H9 (cell line): ENCODE results near the gene CHRNA3. TPM values are rescaled to one million over a fixed set of nuclear protein-coding genes. Genes with fewer than 3 reads are reported as not detected.

Experiments
- DNase-seq: peaks from one replicate; pipeline ENCODE4 v3.0.0-alpha.2; 2017
- H2AFZ ChIP-seq: one replicate; pipeline ENCODE4 v1.6.1; 2013; ENCODE audit warnings: mild to moderate bottlenecking, low read length, control low read depth, moderate library complexity
- H2AK5ac ChIP-seq: 2 replicates; pipeline ENCODE4 v1.6.1; 2013; ENCODE audit warnings: low read length, control low read depth, mixed read lengths; ENCODE audit not compliant: insufficient read length
- H2BK120ac ChIP-seq: one replicate; pipeline ENCODE4 v1.6.1; 2013; ENCODE audit warnings: low read depth, mild to moderate bottlenecking, low read length, control low read depth, inconsistent platforms; ENCODE audit not compliant: poor library complexity, severe bottlenecking
- H2BK12ac ChIP-seq: 2 replicates; pipeline ENCODE4 v1.6.1; 2013; ENCODE audit warnings: low read length, control low read depth, mixed read lengths, low read depth; ENCODE audit not compliant: insufficient read length
- H2BK15ac ChIP-seq: 2 replicates; pipeline ENCODE4 v1.6.1; 2013; ENCODE audit warnings: low read depth, low read length, control low read depth
- H2BK20ac ChIP-seq: one replicate; pipeline ENCODE4 v1.6.1; 2013; ENCODE audit warnings: low read depth, mild to moderate bottlenecking, low read length, control low read depth, inconsistent platforms; ENCODE audit not compliant: poor library complexity, severe bottlenecking
- H2BK5ac ChIP-seq: 2 replicates; pipeline ENCODE4 v1.6.1; 2013; ENCODE audit warnings: low read length, control low read depth, mixed read lengths; ENCODE audit not compliant: insufficient read length
- H3K14ac ChIP-seq: 2 replicates; pipeline ENCODE4 v1.6.1; 2013; ENCODE audit warnings: low read length, control low read depth; ENCODE audit not compliant: insufficient read depth
- H3K18ac ChIP-seq: 2 replicates; pipeline ENCODE4 v1.6.1; 2013; ENCODE audit warnings: low read depth, mild to moderate bottlenecking, mixed read lengths, low read length, control low read depth; ENCODE audit not compliant: insufficient read length
- H3K23ac ChIP-seq: 2 replicates; pipeline ENCODE4 v1.6.1; 2013; ENCODE audit warnings: low read length, control low read depth, mixed read lengths, low read depth; ENCODE audit not compliant: insufficient read length
- H3K23me2 ChIP-seq: 2 replicates; pipeline ENCODE4 v1.6.1; 2013; ENCODE audit warnings: low read depth, mild to moderate bottlenecking, mixed read lengths, low read length, control low read depth; ENCODE audit not compliant: insufficient read length, poor library complexity, severe bottlenecking
- H3K27ac ChIP-seq: 2 replicates; pipeline ENCODE4 v1.5.1; 2013; ENCODE audit warnings: low read length, control low read depth, mixed read lengths, low read depth; ENCODE audit not compliant: insufficient read length
- H3K27me3 ChIP-seq: 2 replicates; pipeline ENCODE4 v1.6.1; 2013; ENCODE audit warnings: low read length, control low read depth, inconsistent platforms; ENCODE audit not compliant: insufficient read depth
- H3K4ac ChIP-seq: 2 replicates; pipeline ENCODE4 v1.6.1; 2013; ENCODE audit warnings: low read depth, mild to moderate bottlenecking, control low read depth, inconsistent platforms, low read length, moderate library complexity
- H3K4me1 ChIP-seq: 2 replicates; pipeline ENCODE4 v1.6.1; 2013; ENCODE audit warnings: low read length, control low read depth, inconsistent platforms; ENCODE audit not compliant: insufficient read depth
- H3K4me2 ChIP-seq: 2 replicates; pipeline ENCODE4 v1.6.1; 2013; ENCODE audit warnings: low read length, control low read depth, mixed read lengths; ENCODE audit not compliant: insufficient read length, insufficient read depth
- H3K56ac ChIP-seq: 2 replicates; pipeline ENCODE4 v1.6.1; 2013; ENCODE audit warnings: low read depth, mild to moderate bottlenecking, mixed read lengths, low read length, control low read depth; ENCODE audit not compliant: insufficient read length
- H3K79me1 ChIP-seq: 2 replicates; pipeline ENCODE4 v1.6.1; 2013; ENCODE audit warnings: low read depth, mild to moderate bottlenecking, moderate library complexity, low read length, control low read depth, inconsistent platforms; ENCODE audit not compliant: insufficient read depth, poor library complexity, severe bottlenecking
- H3K79me2 ChIP-seq: 2 replicates; pipeline ENCODE4 v1.6.1; 2013; ENCODE audit warnings: low read length, control low read depth, inconsistent platforms; ENCODE audit not compliant: insufficient read depth
- H3K9ac ChIP-seq: 2 replicates; pipeline ENCODE4 v1.6.1; 2013; ENCODE audit warnings: low read length, control low read depth, mixed read lengths; ENCODE audit not compliant: insufficient read length; ENCODE audit errors: extremely low read depth
- H3K9me3 ChIP-seq: one replicate; pipeline ENCODE4 v1.6.1; 2013; ENCODE audit warnings: low read depth, low read length, inconsistent platforms; ENCODE audit not compliant: control insufficient read depth
- H3T11ph ChIP-seq: one replicate; pipeline ENCODE4 v1.6.1; 2013; ENCODE audit warnings: mild to moderate bottlenecking, low read length, control low read depth, inconsistent platforms
- H4K20me1 ChIP-seq: one replicate; pipeline ENCODE4 v1.6.1; 2013; ENCODE audit not compliant: control insufficient read depth, insufficient read length, insufficient read depth
- H4K5ac ChIP-seq: 2 replicates; pipeline ENCODE4 v1.6.1; 2013; ENCODE audit warnings: low read depth, mild to moderate bottlenecking, mixed read lengths, low read length, control low read depth; ENCODE audit not compliant: insufficient read length
- H4K8ac ChIP-seq: replicated peaks from 2 replicates; pipeline ENCODE4 v1.6.1; 2013; ENCODE audit warnings: low read length, control low read depth, mixed read lengths, low read depth; ENCODE audit not compliant: insufficient read length
- H4K91ac ChIP-seq: 2 replicates; pipeline ENCODE4 v1.6.1; 2013; ENCODE audit warnings: low read depth, mild to moderate bottlenecking, moderate library complexity, mixed read lengths, low read length, control low read depth; ENCODE audit not compliant: insufficient read length
- H3K27ac Mint-ChIP-seq, 3 experiments: 2 replicates in 2 of 3; 3 replicates in 1 of 3; pipeline ENCODE4 v1.8.0; 2020 to 2021; ENCODE audit warnings: mixed read lengths in 3 of 3, mild to moderate bottlenecking in 1 of 3, moderate library complexity in 1 of 3
- H3K27me3 Mint-ChIP-seq: 2 replicates; pipeline ENCODE4 v1.8.0; 2021; ENCODE audit warnings: low read depth, mild to moderate bottlenecking, moderate library complexity, mixed read lengths
- H3K36me3 Mint-ChIP-seq, 3 experiments: 2 replicates in 2 of 3; 3 replicates in 1 of 3; pipeline ENCODE4 v1.8.0; 2020 to 2021; ENCODE audit warnings: low read depth in 3 of 3, mixed read lengths in 3 of 3; ENCODE audit not compliant: insufficient read depth in 1 of 3
- H3K4me1 Mint-ChIP-seq, 2 experiments: 2 replicates each; pipeline ENCODE4 v1.8.0; 2020; ENCODE audit warnings: mixed read lengths in 2 of 2
- H3K4me3 Mint-ChIP-seq, 2 experiments: 2 replicates in 1 of 2; 3 replicates in 1 of 2; pipeline ENCODE4 v1.8.0; 2020 to 2021; ENCODE audit warnings: mild to moderate bottlenecking in 2 of 2, mixed read lengths in 2 of 2, moderate library complexity in 1 of 2
- H3K9me3 Mint-ChIP-seq, 2 experiments: 2 replicates in 1 of 2; 3 replicates in 1 of 2; pipeline ENCODE4 v1.8.0; 2020; ENCODE audit warnings: mild to moderate bottlenecking in 2 of 2, mixed read lengths in 2 of 2, moderate library complexity in 1 of 2
- CTCF ChIP-seq: fragments of 200-600 bp; sonication (generic); conservative IDR thresholded peaks from 3 replicates; pipeline ENCODE4 v1.8.0; 2021; ENCODE audit warnings: antibody characterized with exemption, mild to moderate bottlenecking
- total RNA-seq: library from RNA; stranded (reverse); gene quantifications from 2 replicates; pipeline ENCODE4 v1.2.1, GENCODE V29; 2021

CHRNA3 gene
- total RNA-seq, 1 experiment from 2014 or later, result 0.81 TPM

- H3K9ac ChIP-seq, result no peak overlapping the region
- no peaks in the 10 kb centered on the region for H3K27me3 ChIP-seq
- H3K9me3 ChIP-seq, result no peaks in the 10 kb centered on the region
- H3K79me2 ChIP-seq, result no peaks in the 10 kb centered on the region
- no peak overlapping the region for H3T11ph ChIP-seq
- no peak overlapping the region for H2BK15ac ChIP-seq
- no peak overlapping the region for H4K91ac ChIP-seq
- no peak overlapping the region for H3K4me2 ChIP-seq
- H2BK20ac ChIP-seq, result no peak overlapping the region
- no peak overlapping the region for H3K23ac ChIP-seq
- H3K18ac ChIP-seq, result no peak overlapping the region
- H2BK12ac ChIP-seq, result no peak overlapping the region
- H2AK5ac ChIP-seq, result no peak overlapping the region
- H3K23me2 ChIP-seq, result peaks cover 4% of the 10 kb centered on the region
- H2AFZ ChIP-seq, result no peak overlapping the region
- Mint-ChIP-seq H3K9me3 (no peaks in the 10 kb centered on the region; a peak in 1 of 5 replicates), H3K27me3 (peaks cover 3% of the 10 kb centered on the region), H3K4me1 (peaks cover under 1 to 3% of the 10 kb centered on the region in 2 experiments; a peak in 3 of 4 replicates), H3K36me3 (no peaks in the 10 kb centered on the region), H3K27ac (no peak overlapping the region), H3K4me3 (no peak overlapping the region)
- H2BK5ac ChIP-seq, result no peak overlapping the region
- no peak overlapping the region for H4K5ac ChIP-seq
- DNase-seq, result no peak
- H3K4me1 ChIP-seq, result no peaks in the 10 kb centered on the region
- no peak overlapping the region for H3K27ac ChIP-seq
- no peak overlapping the region for H3K4ac ChIP-seq
- no peak overlapping the region for H2BK120ac ChIP-seq
- H3K79me1 ChIP-seq, result no peaks in the 10 kb centered on the region
- H4K8ac ChIP-seq, result no peak overlapping the region
- H3K14ac ChIP-seq, result no peak overlapping the region; the same call in 1 of the 2 replicates
- no peak for TF ChIP-seq CTCF
- no peak overlapping the region for H3K56ac ChIP-seq
- H4K20me1 ChIP-seq, result no peaks in the 10 kb centered on the region
Measured at GRCh38 chr15:78658823-78659222, 38.0 kb upstream of the CHRNA3 start.
